Muscle of leg (tissue), 11 donors: ENCODE measurements around the gene OPN1SW. TPM values are rescaled to one million over a fixed set of nuclear protein-coding genes. Genes with fewer than 3 reads are reported as not detected.

Experiments used
- DNase-seq: peaks from one replicate; pipeline ENCODE4 v3.0.0; 2013
- H3K27ac ChIP-seq: one replicate; pipeline ENCODE4 v1.5.1; 2013; ENCODE audit warnings: mild to moderate bottlenecking, low read length, control low read depth
- H3K27me3 ChIP-seq: one replicate; pipeline ENCODE4 v1.6.1; 2013; ENCODE audit warnings: low read length; ENCODE audit not compliant: control insufficient read depth, insufficient read depth
- H3K36me3 ChIP-seq: one replicate; pipeline ENCODE4 v1.6.1; 2013; ENCODE audit warnings: low read length; ENCODE audit not compliant: control insufficient read depth, insufficient read depth
- H3K4me1 ChIP-seq: one replicate; pipeline ENCODE4 v1.6.1; 2013; ENCODE audit warnings: low read length; ENCODE audit not compliant: control insufficient read depth, insufficient read depth
- H3K4me3 ChIP-seq: one replicate; pipeline ENCODE4 v1.5.1; 2013; ENCODE audit warnings: low read length, control low read depth
- H3K9me3 ChIP-seq: replicated peaks from 2 replicates; pipeline ENCODE4 v1.6.1; 2013; ENCODE audit warnings: low read depth, low read length; ENCODE audit not compliant: control insufficient read depth
- WGBS: methylation state at CpG from one replicate; pipeline ENCODE4 v1.1.5; 2013; ENCODE audit warnings: missing lambda C conversion rate; ENCODE audit not compliant: insufficient coverage; 5-methylcytosine and 5-hydroxymethylcytosine counted together
- polyA plus RNA-seq, 8 donors: library from polyadenylated mRNA; unstranded; fragments of 120-200 nt; gene quantifications; one replicate each; pipeline versions ENCODE4 v1.2.1 to v1.2.3, GENCODE V29; 2013; ENCODE audit warnings: inconsistent platforms in 1 of 8, low replicate concordance in 1 of 8; ENCODE audit not compliant: insufficient read length in 8 of 8, insufficient read depth in 1 of 8
- total RNA-seq: library from RNA; stranded (reverse); fragments of 120-200 nt; gene quantifications from one replicate; pipeline ENCODE4 v1.2.4, GENCODE V29; 2013

Gene OPN1SW
- total and polyA plus RNA-seq, 9 donors, result 1.9 to 3.4 (median 2.5) TPM; not detected in 1

DNA sequence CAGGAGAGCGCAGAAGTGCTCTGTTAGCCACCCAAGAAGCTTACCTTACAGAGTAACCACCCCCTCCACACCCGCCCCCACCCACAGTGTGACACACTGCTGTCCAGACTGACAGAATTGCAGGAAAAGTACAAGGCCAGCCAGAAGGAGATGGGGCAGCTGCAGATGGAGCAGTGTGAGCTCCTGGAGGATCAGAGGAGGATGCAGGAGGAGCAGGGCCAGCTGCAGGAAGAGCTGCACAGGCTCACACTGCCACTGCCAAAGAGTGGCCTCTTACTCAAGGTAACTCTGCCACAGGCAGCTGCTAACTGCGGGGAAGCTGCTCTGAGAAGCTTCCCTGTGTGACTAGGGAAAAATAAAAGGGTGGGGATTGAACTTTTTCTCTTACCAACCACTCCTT is 33.8 kb upstream of the OPN1SW start:
- H3K27me3 ChIP-seq, result no peaks in the 10 kb centered on the region
- no peak overlapping the region for H3K27ac ChIP-seq
- peaks cover 32% of the 10 kb centered on the region for H3K4me1 ChIP-seq
- WGBS, result no CpG with 5 or more reads among the region's 3 CpGs
- peaks cover 27% of the 10 kb centered on the region for H3K36me3 ChIP-seq
- H3K9me3 ChIP-seq, result no peaks in the 10 kb centered on the region
- DNase-seq, result no peak
- no peak overlapping the region for H3K4me3 ChIP-seq

DNA sequence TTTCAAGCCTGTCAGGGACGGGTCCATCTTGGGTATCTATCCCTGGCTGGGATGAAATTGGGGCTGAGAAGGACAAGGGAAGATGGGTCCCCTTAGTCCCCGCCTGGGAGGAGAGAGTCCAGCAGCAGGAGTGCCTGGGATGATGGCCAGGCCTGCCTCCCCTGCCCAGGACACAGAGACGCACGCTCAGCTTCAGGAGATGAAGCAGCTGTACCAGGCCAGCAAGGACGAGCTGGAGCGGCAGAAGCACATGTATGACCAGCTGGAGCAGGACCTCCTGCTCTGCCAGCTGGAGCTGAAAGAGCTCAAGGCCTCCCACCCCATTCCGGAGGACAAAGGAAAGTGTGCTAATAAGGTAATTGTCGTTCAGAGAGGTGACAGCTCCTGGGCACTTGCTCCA is 31.6 kb upstream of the OPN1SW start:
- Histone ChIP-seq H3K36me3 (peaks cover 28% of the 10 kb centered on the region), H3K27ac (peak overlapping the region; percentile 15), H3K4me3 (no peak overlapping the region), H3K27me3 (no peaks in the 10 kb centered on the region), H3K9me3 (no peaks in the 10 kb centered on the region), H3K4me1 (peaks cover 19% of the 10 kb centered on the region)
- WGBS, result 69% methylated on average over 8 of the region's 8 CpGs
- DNase-seq, result peak; percentile 72

DNA sequence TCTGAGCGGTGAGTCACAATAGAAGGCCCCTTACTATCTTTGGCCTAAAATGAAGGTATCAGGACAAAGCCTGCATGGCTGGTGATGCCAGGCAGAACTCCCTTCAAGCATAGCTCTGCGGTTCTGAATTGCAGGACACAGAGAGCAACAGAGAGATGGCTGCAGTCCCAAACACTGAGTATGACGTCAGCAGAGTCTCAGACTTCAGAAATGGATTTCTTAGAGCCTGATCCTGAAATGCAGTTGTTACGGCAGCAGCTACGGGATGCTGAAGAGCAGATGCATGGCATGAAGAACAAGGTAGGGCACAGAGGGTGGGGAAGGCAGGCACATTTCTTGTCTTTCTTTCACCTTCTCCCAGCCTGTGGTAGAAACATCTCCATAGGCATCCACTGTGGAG is 29.6 kb upstream of the OPN1SW start:
- Histone ChIP-seq H3K27ac (no peak overlapping the region), H3K4me1 (peaks cover 19% of the 10 kb centered on the region), H3K36me3 (peaks cover 27% of the 10 kb centered on the region), H3K27me3 (no peaks in the 10 kb centered on the region), H3K9me3 (no peaks in the 10 kb centered on the region), H3K4me3 (no peak overlapping the region)
- DNase-seq, result no peak
- 79% methylated on average over 5 of the region's 5 CpGs for WGBS

DNA sequence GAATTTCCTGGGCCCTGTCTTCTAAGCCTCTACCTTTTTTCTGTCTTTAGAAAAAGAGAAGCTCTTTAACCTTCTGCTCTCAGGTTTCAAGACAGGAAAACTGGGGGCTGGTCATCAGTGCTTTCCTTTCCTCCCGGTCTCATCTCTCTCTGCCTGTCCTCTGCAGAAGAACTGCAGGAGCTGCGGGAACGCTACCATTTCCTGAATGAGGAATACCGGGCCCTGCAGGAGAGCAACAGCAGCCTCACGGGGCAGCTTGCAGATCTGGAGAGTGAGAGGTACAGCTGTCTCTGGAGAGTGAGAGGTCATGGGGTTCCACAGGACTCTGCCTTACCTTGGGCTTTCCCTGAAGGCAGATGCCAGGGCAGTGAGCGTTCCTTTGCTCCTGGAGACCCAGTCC is 28.9 kb upstream of the OPN1SW start:
- Histone ChIP-seq H3K9me3 (no peaks in the 10 kb centered on the region), H3K27ac (no peak overlapping the region), H3K4me1 (peaks cover 19% of the 10 kb centered on the region), H3K27me3 (no peaks in the 10 kb centered on the region), H3K36me3 (peaks cover 27% of the 10 kb centered on the region), H3K4me3 (no peak overlapping the region)
- WGBS, result 36% methylated on average over 4 of the region's 6 CpGs
- DNase-seq, result no peak

DNA sequence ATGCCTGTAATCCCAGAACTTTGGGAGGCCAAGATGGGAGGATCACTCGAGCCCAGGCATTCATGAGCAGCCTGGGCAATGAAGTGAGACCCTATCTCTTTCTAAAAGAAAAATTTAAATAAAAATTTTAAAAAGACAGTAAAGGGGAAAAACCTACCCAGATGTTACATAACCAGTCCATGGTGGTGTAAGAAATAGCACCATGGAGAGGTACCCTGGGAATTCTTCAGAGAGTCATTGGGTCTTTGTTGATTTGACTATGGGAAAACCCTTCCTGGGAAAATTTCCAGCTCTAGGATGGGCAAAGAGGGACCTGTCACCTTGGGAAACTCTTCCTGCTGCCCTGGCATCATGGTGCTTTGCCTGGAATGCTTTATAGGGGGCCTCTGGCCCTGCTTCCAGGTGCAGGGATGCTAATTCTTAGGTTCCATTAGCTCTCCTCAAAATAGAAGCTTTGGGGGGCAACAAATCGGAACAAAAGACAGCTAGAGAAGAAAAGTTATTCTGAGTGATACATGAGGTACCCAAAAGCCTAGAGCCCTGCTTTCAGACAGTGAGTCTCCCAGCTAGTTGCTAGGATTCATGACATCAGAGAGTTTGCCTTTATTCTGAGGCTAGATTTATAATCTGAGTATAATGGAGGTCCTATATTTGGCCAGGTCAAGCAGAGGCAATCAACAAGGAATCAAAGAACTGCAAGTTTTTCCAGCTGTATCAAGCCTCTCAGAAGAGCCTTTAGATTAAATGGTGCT is 26.2 kb upstream of the OPN1SW start:
- 100% methylated on average over 1 of the region's 2 CpGs for WGBS
- no peak for DNase-seq

DNA sequence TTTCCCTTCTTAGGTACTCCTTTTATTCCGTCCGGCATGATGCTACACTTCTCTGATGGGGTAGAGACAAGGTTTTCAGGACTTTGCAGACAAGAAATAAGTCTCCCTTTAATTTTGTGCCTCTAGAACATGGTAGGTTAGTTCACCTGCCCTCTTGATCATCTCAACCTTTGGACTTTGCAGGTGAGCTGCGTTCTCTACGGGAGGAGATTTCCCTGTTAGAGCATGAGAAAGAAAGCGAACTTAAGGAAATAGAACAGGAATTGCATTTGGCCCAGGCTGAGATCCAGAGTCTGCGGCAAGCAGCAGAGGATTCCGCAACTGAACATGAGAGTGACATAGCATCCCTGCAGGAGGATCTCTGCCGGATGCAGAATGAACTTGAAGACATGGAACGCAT is 25.4 kb upstream of the OPN1SW start:
- Histone ChIP-seq H3K27ac (no peak overlapping the region), H3K27me3 (no peaks in the 10 kb centered on the region), H3K36me3 (peaks cover 20% of the 10 kb centered on the region), H3K4me3 (no peak overlapping the region), H3K4me1 (peaks cover 4% of the 10 kb centered on the region), H3K9me3 (no peaks in the 10 kb centered on the region)
- DNase-seq, result no peak
- WGBS, result 99% methylated on average over 7 of the region's 9 CpGs

More for the DNA sequence above, 26.2 kb upstream of the OPN1SW start:
- no peaks in the 10 kb centered on the region for H3K9me3 ChIP-seq
- peaks cover 9% of the 10 kb centered on the region for H3K4me1 ChIP-seq
- peaks cover 27% of the 10 kb centered on the region for H3K36me3 ChIP-seq
- no peak overlapping the region for H3K4me3 ChIP-seq
- no peaks in the 10 kb centered on the region for H3K27me3 ChIP-seq
- H3K27ac ChIP-seq, result no peak overlapping the region

DNA sequence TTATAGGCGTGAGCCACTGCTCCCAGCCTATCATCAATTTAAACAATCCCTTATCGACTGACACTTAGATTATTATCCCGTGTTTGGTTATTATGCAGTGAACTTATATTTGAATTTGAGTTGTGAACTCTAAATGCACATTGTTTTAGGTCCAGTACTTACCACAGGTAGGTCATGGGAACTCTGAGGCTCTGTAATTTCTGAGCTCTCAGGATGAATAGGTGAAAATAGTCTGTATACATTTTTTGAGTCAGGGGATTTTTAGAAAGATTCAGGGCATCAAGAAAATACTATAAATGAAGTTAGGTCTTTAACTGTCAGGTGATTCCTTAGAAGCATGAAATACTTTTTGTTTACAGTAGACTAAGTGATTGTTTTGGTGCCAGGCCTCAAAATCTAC is 25.0 kb upstream of the OPN1SW start:
- Histone ChIP-seq H3K27me3 (no peaks in the 10 kb centered on the region), H3K36me3 (peaks cover 15% of the 10 kb centered on the region), H3K4me3 (no peak overlapping the region), H3K27ac (no peak overlapping the region), H3K9me3 (no peaks in the 10 kb centered on the region), H3K4me1 (peaks cover 3% of the 10 kb centered on the region)
- WGBS, result no CpG with 5 or more reads among the region's 3 CpGs
- no peak for DNase-seq

DNA sequence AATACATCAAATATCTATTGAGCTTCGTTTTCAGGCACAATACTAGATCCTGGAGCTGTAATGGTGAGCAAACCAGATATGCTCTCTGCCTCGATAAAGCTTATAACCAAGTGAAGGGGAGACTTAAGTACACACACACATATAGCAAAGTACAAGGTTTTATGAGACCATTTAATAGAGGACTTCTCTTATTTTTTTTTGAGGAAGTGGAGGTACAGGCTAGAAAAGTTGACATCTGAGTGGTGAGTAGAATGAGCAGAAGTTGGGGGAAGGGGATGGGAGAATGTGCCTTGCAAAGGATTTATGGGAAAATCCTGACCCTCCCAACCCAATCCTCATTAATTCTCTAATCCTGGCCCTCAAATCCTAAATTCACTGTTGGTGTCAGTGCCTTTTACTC is 23.9 kb upstream of the OPN1SW start:
- H3K27me3 ChIP-seq, result no peaks in the 10 kb centered on the region
- no peak overlapping the region for H3K27ac ChIP-seq
- peaks cover 6% of the 10 kb centered on the region for H3K36me3 ChIP-seq
- H3K4me3 ChIP-seq, result no peak overlapping the region
- no peaks in the 10 kb centered on the region for H3K9me3 ChIP-seq
- no peak for DNase-seq
- peaks cover 3% of the 10 kb centered on the region for H3K4me1 ChIP-seq
- no CpG with 5 or more reads among the region's 2 CpGs for WGBS

DNA sequence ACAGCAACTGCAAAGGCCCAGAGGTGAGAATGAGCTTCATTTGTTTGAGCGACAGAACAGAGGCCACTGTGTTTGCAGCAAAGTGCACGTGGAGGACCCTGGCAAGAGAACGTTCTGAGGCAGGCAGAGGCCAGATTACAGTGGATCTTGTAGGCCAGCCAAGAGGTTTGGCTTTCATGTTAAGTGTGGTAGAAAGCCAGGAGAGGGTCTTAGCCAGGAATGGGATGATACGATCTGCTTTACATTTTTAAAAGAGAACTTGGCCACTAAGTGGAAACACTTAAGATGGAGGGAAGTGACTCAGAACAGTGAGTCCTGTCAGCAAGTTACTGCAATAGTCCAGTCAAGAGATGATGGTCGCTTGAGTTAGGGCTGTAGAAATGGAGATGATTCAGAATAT is 20.7 kb upstream of the OPN1SW start:
- no peaks in the 10 kb centered on the region for H3K9me3 ChIP-seq
- peaks cover 20% of the 10 kb centered on the region for H3K4me1 ChIP-seq
- H3K36me3 ChIP-seq, result no peaks in the 10 kb centered on the region
- peak; percentile 81 for DNase-seq
- peaks cover 8% of the 10 kb centered on the region for H3K27me3 ChIP-seq
- WGBS, result 11% methylated on average over 4 of the region's 5 CpGs
- H3K27ac ChIP-seq, result peak overlapping the region; percentile 29
- no peak overlapping the region for H3K4me3 ChIP-seq

DNA sequence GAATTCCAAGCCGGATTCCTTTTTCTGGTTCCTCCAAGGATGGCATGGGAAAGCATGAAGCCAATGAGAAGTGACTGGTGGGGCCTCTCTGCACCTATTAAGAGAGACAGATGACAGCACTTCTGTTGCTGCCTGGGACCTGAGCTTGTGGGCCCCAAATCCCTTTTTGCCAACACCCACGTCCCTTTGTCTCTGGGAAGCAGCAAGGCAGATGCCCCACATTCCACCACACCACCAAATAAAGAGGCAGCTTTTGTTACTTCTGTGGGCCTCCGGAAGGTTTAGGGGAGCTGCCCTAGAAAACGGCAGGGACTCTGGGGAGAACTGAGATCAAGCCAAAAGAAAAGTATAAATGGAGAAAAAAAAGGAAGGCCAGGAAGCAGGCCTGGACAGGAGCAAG is 19.5 kb upstream of the OPN1SW start:
- Histone ChIP-seq H3K4me1 (peaks cover 26% of the 10 kb centered on the region), H3K36me3 (no peaks in the 10 kb centered on the region), H3K4me3 (no peak overlapping the region), H3K27ac (no peak overlapping the region), H3K9me3 (no peaks in the 10 kb centered on the region), H3K27me3 (peaks cover 14% of the 10 kb centered on the region)
- no peak for DNase-seq
- 67% methylated on average over 1 of the region's 4 CpGs for WGBS

DNA sequence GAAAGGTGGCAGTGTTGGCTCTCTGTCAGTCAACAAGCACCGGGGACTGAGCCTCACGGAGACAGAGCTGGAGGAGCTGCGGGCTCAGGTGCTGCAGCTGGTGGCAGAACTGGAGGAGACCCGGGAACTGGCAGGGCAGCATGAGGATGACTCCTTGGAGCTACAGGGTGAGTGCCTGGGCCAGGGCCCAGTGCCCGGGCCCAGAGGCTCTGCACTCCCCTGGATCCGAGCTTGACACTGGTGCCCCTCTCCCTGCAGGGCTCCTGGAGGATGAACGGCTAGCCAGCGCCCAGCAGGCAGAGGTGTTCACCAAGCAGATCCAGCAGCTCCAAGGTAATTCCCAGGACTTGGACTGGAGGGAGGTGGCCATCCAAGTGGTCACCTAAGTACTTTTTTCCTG is 18.8 kb upstream of the OPN1SW start:
- WGBS, result 89% methylated on average over 8 of the region's 8 CpGs
- Histone ChIP-seq H3K4me3 (no peak overlapping the region), H3K4me1 (peaks cover 26% of the 10 kb centered on the region), H3K27ac (no peak overlapping the region), H3K36me3 (no peaks in the 10 kb centered on the region), H3K27me3 (peaks cover 16% of the 10 kb centered on the region), H3K9me3 (no peaks in the 10 kb centered on the region)
- DNase-seq, result no peak
